B cell (primary cell): ENCODE results near the gene ITPRIPL2. TPM values are rescaled to one million over a fixed set of nuclear protein-coding genes. Genes with fewer than 3 reads are reported as not detected.

Experiments used
- ATAC-seq: fragments of 200-7000 bp; cut with Tn5 transposase; one replicate; pipeline ENCODE4 v1.10.0; 2021; ENCODE audit warnings: low read depth, mild to moderate bottlenecking, moderate number of reproducible peaks, moderate library complexity
- CTCF ChIA-PET: fragments of 350-600 bp; sonication (Branson Sonifier 250); formaldehyde crosslinking; loops from one replicate; lab custom pipeline; 2021; ENCODE audit warnings: antibody characterized with exemption, inconsistent platforms; lab: Charles Lee
- POLR2A ChIA-PET: fragments of 350-600 bp; sonication (Branson Sonifier 250); formaldehyde crosslinking; loops from one replicate; lab custom pipeline; 2021; ENCODE audit warnings: antibody characterized with exemption; lab: Charles Lee
- DNase-seq: peaks from one replicate; pipeline ENCODE4 v3.0.0; 2013
- H2AFZ ChIP-seq: 2 replicates; pipeline ENCODE4 v1.6.1; 2012; ENCODE audit warnings: mild to moderate bottlenecking, low read depth, low read length; ENCODE audit not compliant: insufficient read depth, poor library complexity, severe bottlenecking
- H3K27ac ChIP-seq, 2 donors: 1 replicate in 1 of 2; 2 replicates in 1 of 2; pipeline ENCODE4 v1.5.1; 2012 to 2013; ENCODE audit warnings: low read length in 2 of 2, mild to moderate bottlenecking in 2 of 2, moderate library complexity in 1 of 2
- H3K27me3 ChIP-seq, 4 experiments: fragments of 200-600 bp in 1 of 4; sonication (generic) in 1 of 4; replicated peaks in 1 of 4; 1 replicate in 2 of 4; 2 replicates in 2 of 4; pipeline versions ENCODE4 v1.6.1 to v1.7.0; 2013 to 2016; ENCODE audit warnings: low read length in 3 of 4, mild to moderate bottlenecking in 2 of 4, mixed read lengths in 1 of 4, moderate library complexity in 1 of 4; ENCODE audit not compliant: insufficient read depth in 4 of 4, control insufficient read depth in 3 of 4; ENCODE audit errors: control extremely low read depth in 1 of 4
- H3K36me3 ChIP-seq, 2 experiments: replicated peaks in 1 of 2; 1 replicate in 1 of 2; 2 replicates in 1 of 2; pipeline versions ENCODE4 v1.6.1 to v1.7.1; 2013; ENCODE audit warnings: low read length in 1 of 2; ENCODE audit not compliant: insufficient read depth in 2 of 2, control insufficient read depth in 1 of 2; ENCODE audit errors: control extremely low read depth in 1 of 2, extremely low read depth in 1 of 2
- H3K4me1 ChIP-seq, 2 donors: fragments of 200-600 bp in 1 of 2; sonication (generic) in 1 of 2; 1 replicate in 1 of 2; 2 replicates in 1 of 2; pipeline versions ENCODE4 v1.5.1 to v1.6.1; 2013 to 2017; ENCODE audit warnings: low read length in 2 of 2; ENCODE audit not compliant: control insufficient read depth in 2 of 2, insufficient read depth in 2 of 2
- H3K4me2 ChIP-seq: replicated peaks from 2 replicates; pipeline ENCODE3; 2012; ENCODE audit warnings: mild to moderate bottlenecking, low read depth, low read length; ENCODE audit not compliant: poor library complexity, severe bottlenecking
- H3K4me3 ChIP-seq, 5 experiments: fragments of 200-600 bp in 1 of 5; sonication (generic) in 1 of 5; 1 replicate in 3 of 5; 2 replicates in 2 of 5; pipeline versions ENCODE4 v1.5.1 to v1.7.0; 2011 to 2016; ENCODE audit warnings: low read length in 4 of 5, mild to moderate bottlenecking in 4 of 5, low read depth in 2 of 5, control low read depth in 1 of 5, moderate library complexity in 1 of 5; ENCODE audit not compliant: insufficient read depth in 1 of 5; ENCODE audit errors: control extremely low read depth in 1 of 5, extremely low read depth in 1 of 5
- H3K79me2 ChIP-seq: fragments of 200-600 bp; sonication (generic); one replicate; pipeline ENCODE4 v1.6.0; 2016; ENCODE audit warnings: low read length; ENCODE audit not compliant: control insufficient read depth, insufficient read depth
- H3K9ac ChIP-seq: fragments of 200-600 bp; sonication (generic); 2 replicates; pipeline ENCODE4 v1.6.1; 2017; ENCODE audit warnings: mild to moderate bottlenecking, low read length, moderate library complexity
- H3K9me3 ChIP-seq, 3 donors: one replicate each; pipeline versions ENCODE4 v1.6.1 to v1.7.1; 2013; ENCODE audit warnings: low read length in 2 of 3; ENCODE audit not compliant: control insufficient read depth in 2 of 3, insufficient read depth in 1 of 3; ENCODE audit errors: control extremely low read depth in 1 of 3
- H4K20me1 ChIP-seq: 2 replicates; pipeline ENCODE4 v1.6.0; 2012; ENCODE audit warnings: mild to moderate bottlenecking, low read length; ENCODE audit not compliant: insufficient read depth, control insufficient read depth, poor library complexity, severe bottlenecking
- H3K27ac Mint-ChIP-seq: one replicate; pipeline ENCODE4 v1.8.0; 2021; ENCODE audit warnings: mixed read lengths
- H3K27me3 Mint-ChIP-seq: one replicate; pipeline ENCODE4 v1.8.0; 2021; ENCODE audit warnings: mixed read lengths
- H3K4me1 Mint-ChIP-seq: one replicate; pipeline ENCODE4 v1.8.0; 2021; ENCODE audit warnings: mixed read lengths
- H3K4me3 Mint-ChIP-seq: one replicate; pipeline ENCODE4 v1.8.0; 2021; ENCODE audit warnings: mixed read lengths
- H3K9me3 Mint-ChIP-seq: one replicate; pipeline ENCODE4 v1.8.0; 2022; ENCODE audit warnings: mixed read lengths; ENCODE audit not compliant: insufficient read depth
- CTCF ChIP-seq: fragments of 200-600 bp; IDR thresholded peaks from one replicate; pipeline ENCODE4 v1.8.0; 2022; ENCODE audit warnings: antibody characterized with exemption, mild to moderate bottlenecking
- EZH2 ChIP-seq: IDR thresholded peaks from 2 replicates; pipeline ENCODE4 v1.6.1; 2012; ENCODE audit warnings: borderline replicate concordance, low read depth, mild to moderate bottlenecking, moderate library complexity, low read length; ENCODE audit not compliant: insufficient read depth, poor library complexity, severe bottlenecking
- WGBS: methylation state at CpG from one replicate; pipeline ENCODE4 v1.1.5; 2013; ENCODE audit warnings: missing lambda C conversion rate; ENCODE audit not compliant: insufficient coverage; 5-methylcytosine and 5-hydroxymethylcytosine counted together
- intact Hi-C: fragments of 100-400 bp; cut with micrococcal nuclease; formaldehyde crosslinking; loops from one replicate; pipeline ENCODE4 v1.10.0; 2022
- polyA plus RNA-seq: library from polyadenylated mRNA; depleted of rRNA; stranded (reverse); fragments of >200 nt; gene quantifications from 2 replicates; pipeline ENCODE4 v1.2.3, GENCODE V29; 2012
- total RNA-seq, 2 donors: library from RNA; stranded (reverse); fragments of 120-200 nt in 1 of 2; gene quantifications; 1 replicate in 1 of 2; 2 replicates in 1 of 2; pipeline versions ENCODE4 v1.2.3 to v1.2.4, GENCODE V29; 2013 to 2022

ITPRIPL2 gene
- total and polyA plus RNA-seq, 2 donors (not counting 1 experiment from before 2014, with no cell fraction given) = 1.1 to 15.4 TPM

GRCh38 chr16:19130385-19130784, 16.6 kb downstream of the ITPRIPL2 start:
- TF ChIP-seq CTCF (no peak), EZH2 (no peak)
- H2AFZ ChIP-seq = no peak overlapping the region
- no peaks in the 10 kb centered on the region for H3K27me3 ChIP-seq
- no peaks in the 10 kb centered on the region for H3K27me3 Mint-ChIP-seq
- peaks cover 46% of the 10 kb centered on the region for H3K4me1 Mint-ChIP-seq
- H3K36me3 ChIP-seq = no peaks in the 10 kb centered on the region
- H3K4me1 ChIP-seq = peaks cover 7 to 26% of the 10 kb centered on the region in 2 donors
- H3K4me3 ChIP-seq = no peak overlapping the region
- H3K4me2 ChIP-seq = peak overlapping the region; percentile 38
- DNase-seq = no peak
- ChIA-PET CTCF (interaction anchor here (1.2 kb wide), 1 partner anchor 10 kb away, joined by 4 read pairs; no protein-coding TSS in a partner anchor), POLR2A (no interaction called here)
- H3K9ac ChIP-seq = no peak overlapping the region
- no peaks in the 10 kb centered on the region for H3K9me3 Mint-ChIP-seq
- no peaks in the 10 kb centered on the region for H3K79me2 ChIP-seq
- H3K27ac Mint-ChIP-seq = no peak overlapping the region
- H4K20me1 ChIP-seq = no peaks in the 10 kb centered on the region
- H3K27ac ChIP-seq = no peak overlapping the region
- ATAC-seq = no peak
- peaks cover 0 to 16% (median 6%) of the 10 kb centered on the region in 3 donors for H3K9me3 ChIP-seq
- intact Hi-C loops = loop anchor here (2.0 kb wide), 1 partner anchor 14 kb away; no protein-coding TSS in a partner anchor
- no peak overlapping the region for H3K4me3 Mint-ChIP-seq
- WGBS = 60% methylated on average over 1 of the region's 7 CpGs
